HG02840 (cell line): ENCODE results near the gene RAB35.

Experiments used
- ATAC-seq: cut with Tn5 transposase; IDR thresholded peaks from one replicate; pipeline ENCODE4 v1.9.1; 2021; ENCODE audit warnings: mild to moderate bottlenecking, moderate library complexity, moderate number of reproducible peaks; ENCODE audit not compliant: unreplicated experiment, low FRiP score

Gene RAB35

DNA sequence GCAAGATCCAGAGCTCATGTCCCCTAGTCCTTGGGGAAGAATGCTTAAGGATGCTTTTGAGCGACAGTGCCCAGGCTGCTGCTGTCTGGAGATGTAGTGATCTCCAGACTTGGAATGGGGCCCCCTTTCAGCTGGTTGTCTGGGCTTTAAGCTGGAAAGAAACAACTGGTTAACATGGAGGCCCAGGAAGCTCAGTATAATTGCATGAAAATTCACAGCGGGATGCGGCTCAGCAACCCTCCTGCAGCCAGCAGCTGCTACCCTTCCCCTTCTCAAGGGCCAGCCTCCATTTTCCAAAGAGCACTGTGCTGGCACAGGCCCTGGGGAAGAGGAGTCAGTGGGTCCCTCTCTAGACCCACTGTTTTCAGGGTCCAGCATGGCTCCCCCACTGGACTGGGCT lies 26.3 kb downstream of the RAB35 start:
- no peak for ATAC-seq

- ATAC-seq, result no peak
Observed at GRCh38 chr12:120089796-120090195, 26.8 kb downstream of the RAB35 start.

- ATAC-seq, result no peak
Observed at GRCh38 chr12:120089105-120089504, 27.4 kb downstream of the RAB35 start.

DNA sequence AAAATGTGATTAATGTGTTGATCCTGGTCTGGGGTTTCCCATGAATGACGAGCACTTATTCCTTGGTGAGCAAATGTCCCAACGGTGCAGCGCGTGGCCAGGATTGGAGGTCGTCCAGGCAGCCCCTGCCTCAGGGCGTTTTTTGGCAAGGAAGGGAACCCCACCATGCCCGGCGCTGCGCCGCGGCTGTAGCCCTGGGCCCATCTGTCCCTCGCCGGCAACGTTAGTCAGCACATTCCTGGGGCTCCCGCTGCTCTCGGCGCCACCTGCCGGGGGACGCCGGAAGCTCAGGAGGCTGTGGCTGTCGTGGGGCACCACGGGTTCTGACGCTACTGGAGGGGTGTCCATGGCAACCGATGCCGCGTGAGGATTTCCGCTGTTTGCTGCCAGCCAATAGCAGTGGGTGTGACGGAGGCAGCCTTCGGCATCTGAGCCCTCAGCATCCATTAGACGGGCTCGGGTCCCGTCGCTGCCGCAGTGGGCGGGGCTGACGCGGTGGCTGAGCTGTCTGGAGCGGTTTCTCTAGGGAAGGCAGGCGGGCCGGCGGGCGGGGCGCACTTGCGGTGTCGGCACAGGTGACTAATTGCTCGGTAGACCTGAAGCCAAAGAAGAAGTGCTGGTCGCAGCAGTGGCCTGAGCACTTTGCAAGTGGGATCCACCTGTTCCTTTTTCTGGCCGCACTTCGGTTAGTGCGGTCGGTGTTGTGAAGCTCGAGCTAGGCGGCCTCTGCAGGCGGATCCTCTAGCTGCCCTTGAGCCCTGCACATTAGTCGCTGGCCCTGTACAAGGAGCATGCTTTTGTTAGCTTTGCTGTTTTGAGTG lies 29.5 kb downstream of the RAB35 start:
- peak; percentile 92 for ATAC-seq

- ATAC-seq, result no peak
Observed at GRCh38 chr12:120085920-120086645, 30.5 kb downstream of the RAB35 start.

DNA sequence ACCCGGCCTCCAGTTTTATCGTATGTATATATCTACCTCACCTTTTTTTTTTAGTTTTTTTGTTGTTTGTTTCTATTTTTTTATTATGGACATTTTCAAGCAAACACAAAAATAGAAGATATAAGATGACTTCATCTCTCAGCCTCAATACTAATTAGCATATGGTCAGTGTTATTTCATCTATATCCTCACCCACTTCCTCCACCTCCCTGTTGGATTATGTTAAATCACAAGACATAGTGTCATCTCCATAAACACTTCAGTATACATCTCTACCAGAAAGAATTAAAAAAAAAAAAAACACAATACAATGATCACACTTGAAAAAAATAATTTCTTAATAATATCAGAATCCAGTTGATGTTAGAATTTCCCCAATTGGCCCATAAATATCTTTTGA lies 34.9 kb downstream of the RAB35 start:
- ATAC-seq, result no peak

DNA sequence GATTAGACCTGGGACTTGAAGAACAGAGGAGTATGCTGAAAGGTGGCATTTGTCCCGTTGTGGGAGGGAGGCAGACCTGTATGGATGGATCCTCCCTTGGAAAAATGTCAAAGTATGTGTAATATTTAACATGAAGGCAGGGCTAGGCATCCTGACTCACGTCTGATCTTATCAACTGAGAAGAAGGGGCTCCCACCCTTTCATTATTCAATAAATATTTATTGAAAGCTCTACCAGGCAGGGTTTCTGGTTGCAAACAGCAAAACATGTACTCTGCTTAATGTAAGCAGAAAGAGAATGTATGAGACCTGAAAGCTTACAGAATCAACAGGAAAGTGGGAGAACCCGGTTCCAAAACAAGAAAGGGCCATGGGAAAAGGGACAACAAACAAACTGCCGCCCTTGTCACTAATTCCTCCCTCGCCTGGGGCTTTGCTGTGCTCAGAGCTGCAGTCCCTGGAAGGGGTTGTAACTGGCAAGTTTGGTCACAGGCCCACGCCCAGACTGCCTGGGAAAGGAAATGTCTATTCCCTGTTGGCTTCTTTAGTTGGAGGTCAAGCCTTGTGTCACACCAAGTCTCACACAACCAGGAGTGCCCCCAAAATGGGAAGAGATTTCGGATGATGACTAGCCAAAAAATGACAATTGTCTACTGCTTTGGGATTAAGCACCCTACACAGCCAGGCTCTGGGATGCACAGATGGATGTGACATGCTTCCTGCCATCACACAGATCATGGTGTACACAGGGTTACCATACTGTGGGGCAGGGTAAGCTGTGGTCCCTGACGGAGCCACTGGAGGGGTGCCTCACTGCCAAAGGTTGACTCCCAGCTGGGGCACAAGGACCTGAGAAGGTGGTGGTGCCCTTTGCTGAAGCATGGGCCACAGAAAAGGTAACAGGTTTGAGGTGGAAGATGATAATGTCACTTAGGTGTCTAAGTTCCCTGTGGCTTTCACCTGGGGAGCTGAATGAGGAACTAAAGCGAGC lies 36.8 kb downstream of the RAB35 start:
- ATAC-seq, result no peak

DNA sequence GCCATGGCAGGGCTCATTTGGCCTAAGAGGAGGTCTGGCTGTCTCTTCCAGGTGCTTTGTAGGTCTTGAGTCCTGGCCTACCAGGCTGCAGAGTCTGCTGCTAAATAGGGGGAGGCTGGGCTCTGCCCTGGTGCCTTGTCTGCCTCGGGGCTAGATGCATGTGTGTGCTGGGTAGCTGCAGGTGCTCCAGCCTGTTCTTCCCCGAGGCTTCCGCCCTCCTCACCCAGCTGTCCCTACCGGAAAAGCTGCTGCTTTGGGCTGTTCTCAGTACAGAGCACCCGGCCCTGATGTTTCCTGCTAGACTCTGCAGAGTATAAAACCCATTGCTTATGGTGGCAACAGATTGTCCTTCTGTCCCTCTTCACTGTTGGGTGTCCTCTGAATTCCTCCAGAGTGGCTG lies 37.7 kb downstream of the RAB35 start:
- no peak for ATAC-seq

- no peak for ATAC-seq
Observed at GRCh38 chr12:120077260-120077659, 39.3 kb downstream of the RAB35 start.

DNA sequence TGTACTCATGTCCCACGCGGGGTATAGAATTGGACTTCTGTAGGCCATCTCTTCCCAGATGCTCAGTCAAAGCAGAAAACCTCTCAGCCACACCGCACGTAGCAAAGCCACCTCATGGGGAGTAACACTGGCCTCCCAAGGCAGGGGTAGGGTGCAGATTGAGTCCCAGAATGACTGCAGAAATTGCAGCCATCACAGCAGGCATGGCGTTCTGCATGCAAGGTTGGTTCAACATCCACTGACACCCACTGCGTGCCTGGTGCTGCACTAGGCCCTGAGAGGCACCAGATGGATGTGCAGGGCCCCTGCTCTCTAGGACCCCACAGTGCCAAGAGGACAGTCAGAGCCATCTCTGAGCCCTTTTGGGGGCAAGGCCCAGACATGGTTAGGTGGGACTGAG lies 39.9 kb downstream of the RAB35 start:
- no peak for ATAC-seq

- no peak for ATAC-seq
Observed at GRCh38 chr12:120075034-120075616, 41.4 kb downstream of the RAB35 start.

DNA sequence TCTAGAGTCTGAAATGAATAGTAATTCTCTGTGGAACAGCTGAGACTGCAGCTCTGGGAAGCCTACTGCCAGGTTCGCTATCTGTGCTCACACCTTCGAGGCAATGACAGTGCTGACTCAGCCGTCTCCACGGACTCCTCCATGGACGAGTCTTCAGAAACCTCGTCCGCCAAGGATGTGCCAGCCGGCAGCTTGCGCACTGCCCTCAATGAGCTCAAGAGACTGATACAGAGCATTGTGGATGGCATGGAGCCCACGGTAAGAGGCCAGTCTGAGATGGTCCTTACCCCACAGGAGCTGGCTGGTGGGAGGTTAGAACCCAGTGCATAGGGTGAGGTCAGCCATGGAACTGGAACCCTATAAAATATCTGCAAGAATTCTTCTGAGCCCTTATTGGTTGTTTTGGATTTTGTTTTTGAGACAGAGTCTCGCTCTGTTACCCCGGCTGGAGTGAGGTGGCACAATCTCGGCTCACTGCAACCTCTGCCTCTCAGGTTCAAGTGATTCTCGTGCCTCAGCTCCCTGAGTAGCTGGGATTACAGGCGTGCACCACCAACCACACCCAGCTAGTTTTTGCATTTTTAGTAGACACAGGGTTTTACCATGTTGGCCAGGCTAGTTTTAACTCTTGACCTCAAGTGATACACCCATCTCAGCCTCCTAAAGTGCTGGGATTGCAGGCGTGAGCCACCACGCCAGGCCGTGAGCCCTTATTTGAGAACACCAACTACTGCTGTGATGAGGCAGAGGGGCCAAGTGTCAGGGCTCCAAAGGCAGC lies 43.9 kb downstream of the RAB35 start:
- ATAC-seq, result no peak

- no peak for ATAC-seq
Observed at GRCh38 chr12:120071493-120072020, 45.0 kb downstream of the RAB35 start.

GRCh38 chr12:120069278-120069677 lies 47.3 kb downstream of the RAB35 start:
- ATAC-seq, result no peak

- no peak for ATAC-seq
Observed at GRCh38 chr12:120067901-120068300, 48.7 kb downstream of the RAB35 start.

DNA sequence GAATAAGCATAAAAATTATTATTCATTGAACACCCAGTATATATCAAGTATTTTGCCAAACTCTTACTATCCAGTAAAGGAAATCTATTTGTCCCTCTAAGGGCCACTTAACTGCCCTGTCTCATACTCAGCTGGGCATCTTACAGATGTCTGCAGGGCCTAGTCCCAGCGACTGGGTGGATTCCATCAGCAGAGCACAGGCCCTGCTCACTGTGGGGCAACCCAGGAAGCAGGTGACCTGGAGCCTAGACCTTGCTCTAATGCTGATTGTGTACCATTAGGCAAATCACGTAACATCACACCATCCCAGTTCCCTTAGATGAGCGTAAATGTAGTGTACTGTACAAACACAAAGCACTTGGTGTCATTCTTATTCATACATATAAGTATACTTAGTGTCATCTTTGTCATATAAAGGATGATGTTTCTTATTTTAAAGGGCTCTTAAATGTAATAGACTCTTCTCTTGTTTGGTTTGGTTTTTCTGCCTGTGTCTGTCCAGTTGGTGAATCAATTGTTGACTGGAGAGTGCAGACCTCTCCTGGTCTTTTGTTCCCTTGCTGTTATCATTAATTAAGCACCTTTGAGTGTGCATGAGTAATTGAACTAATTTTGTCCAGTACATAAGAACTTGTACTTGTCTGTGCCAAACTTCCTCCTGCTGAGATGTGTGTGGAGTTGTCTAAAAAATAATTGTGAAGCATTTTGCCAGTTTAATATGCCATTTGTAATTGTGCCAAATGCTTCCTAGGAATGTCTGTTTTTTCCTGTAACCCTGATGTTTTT lies 49.3 kb downstream of the RAB35 start:
- no peak for ATAC-seq

GRCh38 chr12:120066341-120066740 lies 50.2 kb downstream of the RAB35 start:
- ATAC-seq, result no peak

GRCh38 chr12:120065472-120065871 lies 51.1 kb downstream of the RAB35 start:
- ATAC-seq, result no peak
